Activated B cell treated with CpG ODN at 0.5 μM for 24 hours (primary cell): ENCODE data around the gene SELPLG. TPM values are rescaled to one million over a fixed set of nuclear protein-coding genes. Genes with fewer than 3 reads are reported as not detected.
A peak's percentile ranks its signal among the peaks of the same experiment; 100 is the strongest.

ENCODE experiments used
- ATAC-seq: fragments of 200-7000 bp; cut with Tn5 transposase; one replicate; pipeline ENCODE4 v1.10.0; 2021; ENCODE audit warnings: low read depth, mild to moderate bottlenecking, moderate library complexity
- CTCF ChIA-PET: fragments of 350-600 bp; sonication (Branson Sonifier 250); formaldehyde crosslinking; loops from one replicate; lab custom pipeline; 2021; ENCODE audit warnings: antibody characterized with exemption; lab: Charles Lee
- POLR2A ChIA-PET: fragments of 350-600 bp; sonication (Branson Sonifier 250); formaldehyde crosslinking; loops from one replicate; lab custom pipeline; 2021; ENCODE audit warnings: antibody characterized with exemption; lab: Charles Lee
- DNase-seq: peaks from one replicate; pipeline ENCODE4 v3.0.0; 2022
- H3K27ac Mint-ChIP-seq: one replicate; pipeline ENCODE4 v1.8.0; 2020; ENCODE audit warnings: mixed read lengths
- H3K27me3 Mint-ChIP-seq: one replicate; pipeline ENCODE4 v1.8.0; 2021; ENCODE audit warnings: mixed read lengths
- H3K36me3 Mint-ChIP-seq: one replicate; pipeline ENCODE4 v1.8.0; 2021; ENCODE audit warnings: low read depth, mixed read lengths
- H3K4me1 Mint-ChIP-seq: one replicate; pipeline ENCODE4 v1.8.0; 2021; ENCODE audit warnings: mixed read lengths
- H3K4me3 Mint-ChIP-seq: one replicate; pipeline ENCODE4 v1.8.0; 2020; ENCODE audit warnings: mild to moderate bottlenecking, mixed read lengths
- H3K9me3 Mint-ChIP-seq: one replicate; pipeline ENCODE4 v1.8.0; 2020; ENCODE audit warnings: mixed read lengths
- CTCF ChIP-seq: fragments of 200-600 bp; IDR thresholded peaks from one replicate; pipeline ENCODE4 v1.8.0; 2022; ENCODE audit warnings: antibody characterized with exemption, mild to moderate bottlenecking
- intact Hi-C: fragments of 100-400 bp; cut with micrococcal nuclease; formaldehyde crosslinking; loops from one replicate; pipeline ENCODE4 v1.15.1; 2024
- total RNA-seq: library from RNA; stranded (reverse); gene quantifications from 2 replicates; pipeline ENCODE4 v1.2.3, GENCODE V29; 2022

The SELPLG gene
- total RNA-seq, 1 donor from 2014 or later = 1.8 TPM

GRCh38 chr12:108614041-108614440 is 19.7 kb downstream of the SELPLG start:
- no peak for TF ChIP-seq CTCF
- H3K4me1 Mint-ChIP-seq = peaks cover 72% of the 10 kb centered on the region
- H3K4me3 Mint-ChIP-seq = no peak overlapping the region
- ATAC-seq = no peak
- ChIA-PET CTCF (interaction anchor here (1.9 to 11.2 kb wide), 3 partner anchors 20 to 51 kb away, joined by 6 to 338 read pairs (median 38); partner anchors contain the start of genes ISCU, SART3 and SELPLG), POLR2A (interaction anchor here (2.1 to 9.7 kb wide), 4 partner anchors 19 to 53 kb away, joined by 6 to 182 read pairs (median 116); partner anchors contain the start of genes ISCU, SART3 and SELPLG)
- no peaks in the 10 kb centered on the region for H3K9me3 Mint-ChIP-seq
- no peaks in the 10 kb centered on the region for H3K27me3 Mint-ChIP-seq
- intact Hi-C loops = no loop called here
- H3K27ac Mint-ChIP-seq = peak overlapping the region; percentile 65
- H3K36me3 Mint-ChIP-seq = no peaks in the 10 kb centered on the region
- no peak for DNase-seq

GRCh38 chr12:108613548-108613947 is 20.1 kb downstream of the SELPLG start:
- Mint-ChIP-seq H3K4me1 (peaks cover 68% of the 10 kb centered on the region), H3K27ac (peak overlapping the region; percentile 30), H3K36me3 (no peaks in the 10 kb centered on the region), H3K9me3 (no peaks in the 10 kb centered on the region), H3K4me3 (no peak overlapping the region), H3K27me3 (peaks cover under 1% of the 10 kb centered on the region)
- ChIA-PET CTCF (interaction anchor here (1.3 to 11.2 kb wide), 4 partner anchors 20 to 190 kb away, joined by 5 to 338 read pairs (median 8); partner anchors contain the start of genes ISCU, SART3 and SELPLG), POLR2A (interaction anchor here (2.1 to 9.7 kb wide), 4 partner anchors 19 to 53 kb away, joined by 6 to 182 read pairs (median 116); partner anchors contain the start of genes ISCU, SART3 and SELPLG)
- ATAC-seq = no peak
- no peak for DNase-seq
- no peak for TF ChIP-seq CTCF
- intact Hi-C loops = no loop called here

- Mint-ChIP-seq H3K36me3 (no peaks in the 10 kb centered on the region), H3K27me3 (peaks cover 6% of the 10 kb centered on the region), H3K4me1 (peaks cover 61% of the 10 kb centered on the region), H3K27ac (peak overlapping the region; percentile 30), H3K4me3 (no peak overlapping the region), H3K9me3 (no peaks in the 10 kb centered on the region)
- ChIA-PET CTCF (interaction anchor here (0.8 to 11.2 kb wide), 4 partner anchors 34 to 190 kb away, joined by 3 to 338 read pairs (median 8); partner anchors contain the start of genes ISCU and SART3), POLR2A (interaction anchor here (0.6 to 1.2 kb wide), 4 partner anchors 15 to 47 kb away, joined by 3 to 14 read pairs (median 6); no protein-coding TSS in a partner anchor)
- TF ChIP-seq CTCF = no peak
- DNase-seq = no peak
- no peak for ATAC-seq
- intact Hi-C loops = loop anchor here (1.0 kb wide), 2 partner anchors 34 to 190 kb away; no protein-coding TSS in a partner anchor
Observed at GRCh38 chr12:108612788-108613282, 20.9 kb downstream of the SELPLG start.

- Mint-ChIP-seq H3K9me3 (no peaks in the 10 kb centered on the region), H3K4me1 (peaks cover 52% of the 10 kb centered on the region), H3K27me3 (peaks cover 8% of the 10 kb centered on the region), H3K4me3 (no peak overlapping the region), H3K27ac (peak overlapping the region; percentile 24), H3K36me3 (no peaks in the 10 kb centered on the region)
- peak; percentile 21 for ATAC-seq
- ChIA-PET CTCF (interaction anchor here (0.8 to 11.2 kb wide), 3 partner anchors 35 to 53 kb away, joined by 3 to 338 read pairs (median 11); partner anchors contain the start of genes ISCU and SART3), POLR2A (interaction anchor here (0.6 to 1.2 kb wide), 3 partner anchors 16 to 46 kb away, joined by 3 to 14 read pairs (median 9); no protein-coding TSS in a partner anchor)
- intact Hi-C loops = loop anchor here (1.0 kb wide), 2 partner anchors 35 to 191 kb away; no protein-coding TSS in a partner anchor
- DNase-seq = no peak
- no peak for TF ChIP-seq CTCF
Observed at GRCh38 chr12:108611884-108612415, 21.7 kb downstream of the SELPLG start.
